DOHH2 (cell line): ENCODE measurements around the gene NEK4.

Source experiments
- H3F3A ChIP-seq: fragments of 200-600 bp; sonication (generic), shearing (Covaris generic); 2 replicates; pipeline ENCODE4 v1.6.0; 2016; ENCODE audit warnings: antibody characterized with exemption, mild to moderate bottlenecking; ENCODE audit not compliant: control insufficient read depth, insufficient read depth
- H3K27ac ChIP-seq: fragments of 200-600 bp; sonication (generic); 2 replicates; pipeline ENCODE4 v1.5.1; 2014; ENCODE audit warnings: low read depth, mild to moderate bottlenecking, low read length, moderate library complexity
- H3K27me3 ChIP-seq: fragments of 200-600 bp; sonication (generic); 2 replicates; pipeline ENCODE4 v1.6.1; 2014; ENCODE audit warnings: mild to moderate bottlenecking, low read length, mixed read lengths; ENCODE audit not compliant: control insufficient read depth
- H3K36me3 ChIP-seq: fragments of 200-600 bp; sonication (generic); 2 replicates; pipeline ENCODE4 v1.6.1; 2014; ENCODE audit warnings: mild to moderate bottlenecking, low read length, moderate library complexity, mixed read lengths; ENCODE audit not compliant: control insufficient read depth
- H3K4me1 ChIP-seq: fragments of 200-600 bp; sonication (generic); 2 replicates; pipeline ENCODE4 v1.6.1; 2014; ENCODE audit warnings: mild to moderate bottlenecking, low read length, mixed read lengths; ENCODE audit not compliant: control insufficient read depth
- H3K4me2 ChIP-seq: fragments of 200-600 bp; sonication (generic); 2 replicates; pipeline ENCODE4 v1.6.0; 2014; ENCODE audit warnings: mild to moderate bottlenecking, low read length, moderate library complexity
- H3K4me3 ChIP-seq: fragments of 200-600 bp; sonication (generic); 2 replicates; pipeline ENCODE4 v1.5.1; 2014; ENCODE audit warnings: mild to moderate bottlenecking, low read length, mixed read lengths
- H3K79me2 ChIP-seq: fragments of 200-600 bp; sonication (generic); 2 replicates; pipeline ENCODE4 v1.6.1; 2014; ENCODE audit warnings: mild to moderate bottlenecking, low read length, mixed read lengths; ENCODE audit not compliant: control insufficient read depth
- H3K9me2 ChIP-seq: fragments of 200-600 bp; sonication (generic); replicated peaks from 2 replicates; pipeline ENCODE4 v1.6.1; 2014; ENCODE audit warnings: mild to moderate bottlenecking, low read length, mixed read lengths; ENCODE audit not compliant: control insufficient read depth
- H3K9me3 ChIP-seq: fragments of 200-600 bp; sonication (generic); 2 replicates; pipeline ENCODE4 v1.6.1; 2014; ENCODE audit warnings: antibody characterized with exemption, low read length, mixed read lengths; ENCODE audit not compliant: control insufficient read depth, insufficient read depth
- H4K20me1 ChIP-seq: fragments of 200-600 bp; sonication (generic); 2 replicates; pipeline ENCODE4 v1.6.0; 2014; ENCODE audit warnings: low read depth, mild to moderate bottlenecking, antibody characterized with exemption, low read length, moderate library complexity; ENCODE audit not compliant: control insufficient read depth, insufficient read depth
- CTCF ChIP-seq: fragments of 200-600 bp; sonication (generic); IDR thresholded peaks from one replicate; pipeline ENCODE4 v1.5.1; 2014; ENCODE audit warnings: antibody characterized with exemption, mild to moderate bottlenecking, low read depth, low read length; ENCODE audit not compliant: poor library complexity, severe bottlenecking
- EZH2phosphoT487 ChIP-seq: fragments of 200-600 bp; sonication (generic); IDR thresholded peaks from 2 replicates; pipeline ENCODE4 v1.6.1; 2017; ENCODE audit warnings: borderline replicate concordance, mild to moderate bottlenecking, antibody characterized with exemption, low read length, moderate library complexity, mixed read lengths

Gene NEK4

DNA sequence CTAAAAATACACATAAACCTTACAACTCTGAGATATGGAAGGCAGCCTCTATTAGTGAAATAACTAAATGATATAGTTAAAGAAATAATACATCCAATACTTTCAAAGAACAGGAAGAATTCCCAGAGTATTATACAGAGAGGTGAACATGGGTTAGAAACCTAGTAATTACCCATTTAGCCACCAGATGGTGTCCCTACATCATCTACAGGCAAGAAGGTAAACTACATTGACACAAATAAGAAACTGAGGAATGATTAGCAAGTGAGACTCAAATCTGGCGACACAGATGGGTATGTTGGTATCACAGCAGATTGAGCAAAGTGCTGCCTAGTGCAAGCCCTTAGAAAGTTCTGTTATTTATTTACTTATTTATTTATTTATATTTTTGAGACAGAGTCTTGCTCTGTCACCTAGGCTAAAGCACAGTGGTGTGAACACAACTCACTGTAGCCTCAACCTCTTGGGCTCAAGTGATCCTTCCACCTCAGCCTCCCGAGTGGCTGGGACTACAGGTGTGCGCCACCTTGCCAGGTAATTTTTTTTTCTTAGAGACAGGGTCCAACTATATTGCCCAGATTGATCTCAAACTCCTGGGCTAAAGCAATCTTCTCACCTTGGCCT is 28.2 kb downstream of the NEK4 start:
- no peaks in the 10 kb centered on the region for H3K9me3 ChIP-seq
- H3K4me3 ChIP-seq, result no peak overlapping the region
- H3F3A ChIP-seq, result 0 out of 2 replicates have a peak, but pooled peaks cover 2% of the 10 kb centered on the region
- H3K27ac ChIP-seq, result no peak overlapping the region
- no peak overlapping the region for H3K4me2 ChIP-seq
- H3K4me1 ChIP-seq, result no peaks in the 10 kb centered on the region
- H3K9me2 ChIP-seq, result no peaks in the 10 kb centered on the region
- TF ChIP-seq EZH2phosphoT487 (no peak), CTCF (peak; percentile 58)
- H3K79me2 ChIP-seq, result no peaks in the 10 kb centered on the region
- H4K20me1 ChIP-seq, result no peaks in the 10 kb centered on the region
- no peaks in the 10 kb centered on the region for H3K27me3 ChIP-seq
- H3K36me3 ChIP-seq, result peaks cover 68% of the 10 kb centered on the region

- Histone ChIP-seq H3K9me3 (no peaks in the 10 kb centered on the region), H3K27ac (no peak overlapping the region), H3F3A (0 out of 2 replicates have a peak, but pooled peaks cover 2% of the 10 kb centered on the region), H3K4me3 (no peak overlapping the region), H3K79me2 (no peaks in the 10 kb centered on the region), H3K27me3 (no peaks in the 10 kb centered on the region), H3K36me3 (peaks cover 65% of the 10 kb centered on the region), H3K4me1 (no peaks in the 10 kb centered on the region), H3K4me2 (no peak overlapping the region), H4K20me1 (no peaks in the 10 kb centered on the region), H3K9me2 (no peaks in the 10 kb centered on the region)
- TF ChIP-seq CTCF (no peak), EZH2phosphoT487 (no peak)
Observed at GRCh38 chr3:52739730-52740129, 31.0 kb downstream of the NEK4 start.

DNA sequence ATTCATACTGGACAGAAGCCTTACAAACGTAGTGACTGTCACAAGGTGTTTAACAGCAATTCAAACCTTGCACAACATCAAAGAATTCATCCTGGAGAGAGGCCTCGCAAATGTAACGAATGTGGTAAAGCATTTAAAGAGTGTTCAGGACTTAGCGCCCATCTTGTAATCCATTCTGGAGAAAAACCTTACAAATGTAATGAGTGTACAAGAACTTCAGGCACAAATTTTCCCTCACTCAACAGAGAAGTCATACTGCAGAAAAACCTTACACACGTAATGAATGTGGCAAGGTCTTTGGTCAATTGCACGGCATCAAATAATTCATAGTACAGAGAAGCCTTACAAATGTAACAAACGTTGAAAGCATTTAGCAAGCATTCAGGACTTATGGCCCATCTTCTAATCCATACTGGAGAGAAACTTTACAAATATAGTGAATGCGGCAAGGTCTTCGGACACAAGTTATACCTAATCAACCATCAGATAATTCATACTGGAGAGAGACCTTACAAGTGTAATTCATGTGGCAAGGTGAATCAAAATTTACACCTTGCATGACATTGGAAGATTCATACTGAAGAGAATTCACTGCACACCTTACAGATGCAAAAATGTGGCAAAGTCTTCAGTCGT is 37.4 kb downstream of the NEK4 start:
- Histone ChIP-seq H3K36me3 (peaks cover 43% of the 10 kb centered on the region), H3K79me2 (no peaks in the 10 kb centered on the region), H3K4me2 (no peak overlapping the region), H3K4me3 (no peak overlapping the region), H3F3A (0 out of 2 replicates have a peak, but pooled peaks cover 2% of the 10 kb centered on the region), H3K9me3 (no peaks in the 10 kb centered on the region), H3K27me3 (no peaks in the 10 kb centered on the region), H3K4me1 (no peaks in the 10 kb centered on the region), H3K9me2 (no peaks in the 10 kb centered on the region), H4K20me1 (no peaks in the 10 kb centered on the region), H3K27ac (no peak overlapping the region)
- TF ChIP-seq CTCF, result no peak
- TF ChIP-seq EZH2phosphoT487, result no peak
